H1 (cell line): Measurements from ENCODE around the gene GRK3. TPM values are rescaled to one million over a fixed set of nuclear protein-coding genes. Genes with fewer than 3 reads are reported as not detected.

Source experiments
- CTCF ChIA-PET: fragments of 300-600 bp; sonication (Branson Sonifier 250); formaldehyde crosslinking; loops from one replicate; lab custom pipeline; 2021; ENCODE audit not compliant: partially characterized antibody; lab: Charles Lee
- POLR2A ChIA-PET: fragments of 300-600 bp; sonication (Branson Sonifier 250); formaldehyde crosslinking; loops from one replicate; lab custom pipeline; 2021; ENCODE audit warnings: inconsistent platforms; ENCODE audit not compliant: partially characterized antibody; lab: Charles Lee
- DNase-seq, 2 experiments: peaks; one replicate each; pipeline versions ENCODE4 v3.0.0 to v3.0.0-alpha.2; 2010 to 2022; ENCODE audit warnings: low spot score in 2 of 2, low read depth in 1 of 2, mixed read lengths in 1 of 2
- FAIRE-seq: peaks from 2 replicates; lab custom pipeline; 2011; peaks lifted over from hg19 to GRCh38; lab: Jason Lieb, UNC
- H2AFZ ChIP-seq: 2 replicates; pipeline ENCODE4 v1.8.1; 2012; ENCODE audit warnings: low read length, inconsistent platforms
- H2AK5ac ChIP-seq: 2 replicates; pipeline ENCODE4 v1.6.1; 2013; ENCODE audit warnings: low read depth, low read length
- H2BK120ac ChIP-seq: replicated peaks from 2 replicates; pipeline ENCODE3; 2013; ENCODE audit warnings: low read depth, low read length, inconsistent platforms
- H2BK12ac ChIP-seq: 2 replicates; pipeline ENCODE4 v1.6.1; 2013; ENCODE audit warnings: low read depth, low read length
- H2BK15ac ChIP-seq: 2 replicates; pipeline ENCODE4 v1.6.1; 2013; ENCODE audit warnings: low read length
- H2BK20ac ChIP-seq: 2 replicates; pipeline ENCODE4 v1.6.1; 2013; ENCODE audit warnings: low read length
- H2BK5ac ChIP-seq: 2 replicates; pipeline ENCODE4 v1.6.1; 2013; ENCODE audit warnings: low read depth, low read length
- H3K14ac ChIP-seq: 2 replicates; pipeline ENCODE4 v1.6.1; 2013; ENCODE audit warnings: inconsistent platforms; ENCODE audit not compliant: insufficient read length
- H3K18ac ChIP-seq: 2 replicates; pipeline ENCODE4 v1.6.1; 2013; ENCODE audit warnings: low read length; ENCODE audit errors: extremely low read depth
- H3K23ac ChIP-seq: 2 replicates; pipeline ENCODE4 v1.6.1; 2013; ENCODE audit warnings: inconsistent platforms; ENCODE audit not compliant: insufficient read length
- H3K23me2 ChIP-seq: 2 replicates; pipeline ENCODE4 v1.6.1; 2013; ENCODE audit warnings: low read depth, low read length
- H3K27ac ChIP-seq: 2 replicates; pipeline ENCODE4 v1.6.1; 2011; ENCODE audit warnings: low read depth, low read length, inconsistent platforms
- H3K27me3 ChIP-seq, 4 experiments: replicated peaks in 1 of 4; 1 replicate in 1 of 4; 2 replicates in 3 of 4; pipeline versions ENCODE4 v1.6.1 to v1.8.1; 2011 to 2013; ENCODE audit warnings: low read length in 3 of 4, mild to moderate bottlenecking in 3 of 4, inconsistent platforms in 2 of 4, mixed read lengths in 2 of 4, moderate library complexity in 1 of 4; ENCODE audit not compliant: control insufficient read depth in 3 of 4, insufficient read depth in 3 of 4; ENCODE audit errors: extremely low read depth in 1 of 4
- H3K36me3 ChIP-seq, 4 experiments: 2 replicates each; pipeline versions ENCODE4 v1.6.1 to v1.8.1; 2011 to 2013; ENCODE audit warnings: mild to moderate bottlenecking in 4 of 4, low read length in 3 of 4, moderate library complexity in 2 of 4, control low read depth in 1 of 4, inconsistent platforms in 1 of 4; ENCODE audit not compliant: insufficient read depth in 4 of 4, control insufficient read depth in 2 of 4
- H3K4ac ChIP-seq: replicated peaks from 2 replicates; pipeline ENCODE3; 2013; ENCODE audit warnings: low read length, low read depth, mixed read lengths, inconsistent platforms; ENCODE audit not compliant: insufficient read length
- H3K4me1 ChIP-seq, 4 experiments: replicated peaks in 1 of 4; 1 replicate in 1 of 4; 2 replicates in 3 of 4; pipeline versions ENCODE4 v1.6.1 to v1.8.1; 2011 to 2013; ENCODE audit warnings: low read length in 3 of 4, inconsistent platforms in 2 of 4, mixed read lengths in 1 of 4; ENCODE audit not compliant: insufficient read depth in 4 of 4, control insufficient read depth in 3 of 4
- H3K4me2 ChIP-seq, 2 experiments: 2 replicates each; pipeline versions ENCODE4 v1.6.1 to v1.8.1; 2011 to 2013; ENCODE audit warnings: low read depth in 2 of 2, low read length in 2 of 2, control low read depth in 1 of 2, inconsistent platforms in 1 of 2, mild to moderate bottlenecking in 1 of 2; ENCODE audit not compliant: insufficient read depth in 1 of 2
- H3K4me3 ChIP-seq, 4 experiments: fragments of 200-600, 300-600 bp in 1 of 4; sonication (generic), shearing (Covaris generic), sonication (Bioruptor Twin) in 1 of 4; 2 replicates each; pipeline versions ENCODE4 v1.5.1 to v1.8.1; 2011 to 2016; ENCODE audit warnings: low read length in 4 of 4, low read depth in 3 of 4, control low read depth in 2 of 4, inconsistent platforms in 2 of 4, mild to moderate bottlenecking in 2 of 4, mixed read lengths in 1 of 4, moderate library complexity in 1 of 4; ENCODE audit not compliant: insufficient read depth in 2 of 4; ENCODE audit errors: extremely low read depth in 1 of 4
- H3K56ac ChIP-seq: replicated peaks from 2 replicates; pipeline ENCODE3; 2013; ENCODE audit warnings: low read depth, mild to moderate bottlenecking, mixed read lengths, low read length, inconsistent platforms; ENCODE audit not compliant: insufficient read length
- H3K79me1 ChIP-seq: 2 replicates; pipeline ENCODE4 v1.6.1; 2013; ENCODE audit warnings: low read depth, low read length, control low read depth
- H3K79me2 ChIP-seq, 2 experiments: 2 replicates each; pipeline versions ENCODE4 v1.6.1 to v1.8.1; 2012 to 2013; ENCODE audit warnings: low read length in 2 of 2, mild to moderate bottlenecking in 2 of 2, inconsistent platforms in 1 of 2; ENCODE audit not compliant: insufficient read depth in 2 of 2, control insufficient read depth in 1 of 2
- H3K9ac ChIP-seq, 4 experiments: replicated peaks in 1 of 4; 1 replicate in 1 of 4; 2 replicates in 3 of 4; pipeline versions ENCODE4 v1.6.1 to v1.8.1; 2011 to 2013; ENCODE audit warnings: low read depth in 3 of 4, low read length in 3 of 4, control low read depth in 2 of 4, mild to moderate bottlenecking in 2 of 4, moderate library complexity in 2 of 4, inconsistent platforms in 1 of 4; ENCODE audit errors: extremely low read depth in 1 of 4
- H3K9me3 ChIP-seq, 2 experiments: 2 replicates each; pipeline versions ENCODE4 v1.6.1 to v1.8.1; 2012 to 2013; ENCODE audit warnings: mild to moderate bottlenecking in 2 of 2, moderate library complexity in 2 of 2, control low read depth in 1 of 2, inconsistent platforms in 1 of 2, low read depth in 1 of 2, low read length in 1 of 2, mixed read lengths in 1 of 2; ENCODE audit not compliant: insufficient read depth in 2 of 2
- H4K20me1 ChIP-seq, 2 experiments: replicated peaks in 1 of 2; 2 replicates each; pipeline versions ENCODE3 to v1.8.1; 2011 to 2013; ENCODE audit warnings: inconsistent platforms in 2 of 2, low read length in 2 of 2, mild to moderate bottlenecking in 1 of 2; ENCODE audit not compliant: insufficient read depth in 2 of 2, control insufficient read depth in 1 of 2
- H4K5ac ChIP-seq: 2 replicates; pipeline ENCODE4 v1.6.1; 2013; ENCODE audit warnings: low read length, low read depth, mixed read lengths, inconsistent platforms; ENCODE audit not compliant: insufficient read length
- H4K8ac ChIP-seq: 2 replicates; pipeline ENCODE4 v1.8.0; 2013; ENCODE audit warnings: mild to moderate bottlenecking, moderate library complexity, low read length, inconsistent platforms; ENCODE audit not compliant: insufficient read depth; ENCODE audit errors: extremely low read depth
- H4K91ac ChIP-seq: replicated peaks from 2 replicates; pipeline ENCODE3; 2013; ENCODE audit warnings: low read length, mixed read lengths, inconsistent platforms; ENCODE audit not compliant: insufficient read length
- BCL11A ChIP-seq, 2 experiments: IDR thresholded peaks; one replicate each; pipeline ENCODE4 v1.6.1; 2011; ENCODE audit warnings: low read depth in 2 of 2, low read length in 2 of 2, mild to moderate bottlenecking in 2 of 2
- FOSL1 ChIP-seq: IDR thresholded peaks from 2 replicates; pipeline ENCODE4 v1.6.1; 2011; ENCODE audit warnings: mild to moderate bottlenecking, low read depth, low read length, moderate library complexity; ENCODE audit not compliant: insufficient read depth
- SP4 ChIP-seq: IDR thresholded peaks from 2 replicates; pipeline ENCODE4 v1.6.1; 2012; ENCODE audit warnings: low read length, inconsistent platforms
- WGBS, 2 experiments: shearing (Covaris generic) in 1 of 2; methylation state at CpG; one replicate each; pipeline versions ENCODE4 v1.1.6 to v1.1.7; 2013 to 2015; ENCODE audit warnings: low lambda C conversion rate in 2 of 2, mixed read lengths in 2 of 2, inconsistent platforms in 1 of 2, low coverage in 1 of 2, missing lambda C conversion rate in 1 of 2; ENCODE audit not compliant: insufficient replicate concordance in 2 of 2, insufficient coverage in 1 of 2, insufficient read length in 1 of 2; ENCODE audit errors: extremely low coverage in 1 of 2, missing lambda C conversion rate in 1 of 2; 5-methylcytosine and 5-hydroxymethylcytosine counted together
- polyA plus RNA-seq, 7 experiments: library from polyadenylated mRNA; depleted of rRNA in 3 of 7; stranded (reverse) in 5 of 7; unstranded in 2 of 7; fragments of >200 nt in 5 of 7; fragments of 200-250 nt in 2 of 7; gene quantifications; 1 replicate in 5 of 7; 2 replicates in 1 of 7; 4 replicates in 1 of 7; pipeline versions ENCODE4 v1.2.1 to v1.2.3, GENCODE V29; 2011 to 2013; ENCODE audit warnings: missing spikeins in 2 of 7, mixed read lengths in 2 of 7
- total RNA-seq: library from RNA; stranded (reverse); fragmentation: NEBNext Ultra II Directional; extraction: Animal tissue kit (Norgen Biotek cat#: 25700); gene quantifications from 2 replicates; pipeline ENCODE4 v1.2.1, GENCODE V29; 2021

GRK3 gene
- total and polyA plus RNA-seq, 2 of the 8 experiments (the other 6 are each of a cell fraction or from before 2014, with no cell fraction given) = 7.5 to 35.3 TPM

DNA sequence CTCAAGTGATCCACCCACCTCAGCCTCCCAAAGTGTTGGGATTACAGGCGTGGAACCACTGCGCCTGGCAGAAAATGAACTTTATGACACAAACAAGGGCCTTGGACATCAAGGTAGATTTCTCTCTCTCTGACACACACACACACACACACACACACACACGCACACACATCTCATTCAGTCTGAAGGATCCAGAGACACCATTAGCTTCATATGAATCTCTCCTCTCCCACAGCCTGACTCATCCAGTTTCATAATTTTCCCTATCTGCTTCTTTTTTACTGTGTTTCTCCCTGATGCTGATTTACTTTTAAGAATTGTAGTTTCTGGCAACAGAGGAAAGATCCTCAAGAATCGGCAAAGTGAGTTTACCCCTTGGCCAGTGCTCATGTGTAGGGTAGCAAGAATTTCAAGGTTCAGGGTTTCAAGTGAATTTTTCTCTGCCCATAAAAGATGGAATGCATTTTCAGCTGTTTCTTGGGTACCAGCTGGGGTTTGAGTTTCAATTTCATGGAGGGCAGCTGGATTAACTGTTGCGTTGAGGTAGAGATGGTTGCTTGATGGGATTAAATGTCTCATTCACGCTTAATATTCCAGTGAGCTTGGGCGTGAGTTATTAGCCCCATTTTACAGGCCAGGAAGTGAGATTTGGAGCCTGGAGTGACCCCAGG, 181.0 kb downstream of the GRK3 start:
- Histone ChIP-seq H4K8ac (no peak overlapping the region), H3K36me3 (no peaks in the 10 kb centered on the region), H3K9me3 (no peaks in the 10 kb centered on the region), H4K20me1 (no peaks in the 10 kb centered on the region), H3K4me1 (no peaks in the 10 kb centered on the region; a peak in 1 of 7 replicates), H4K5ac (no peak overlapping the region), H3K79me1 (no peaks in the 10 kb centered on the region), H3K14ac (no peak overlapping the region), H3K56ac (no peak overlapping the region), H3K27ac (no peak overlapping the region), H2AK5ac (no peak overlapping the region), H2BK5ac (no peak overlapping the region), H2BK20ac (no peak overlapping the region), H3K79me2 (no peaks in the 10 kb centered on the region), H2BK120ac (no peak overlapping the region), H3K9ac (no peak overlapping the region), H3K4me3 (no peak overlapping the region), H3K4me2 (no peak overlapping the region), H3K4ac (no peak overlapping the region), H3K27me3 (no peaks in the 10 kb centered on the region), H2BK12ac (no peak overlapping the region), H3K23me2 (no peaks in the 10 kb centered on the region), H2AFZ (no peak overlapping the region), H3K23ac (no peak overlapping the region), H3K18ac (no peak overlapping the region), H2BK15ac (no peak overlapping the region), H4K91ac (no peak overlapping the region)
- TF ChIP-seq FOSL1 (no peak), SP4 (no peak), BCL11A (IDR thresholded peaks at IDR 0.05; ENCODE audit: low read depth in 2 of 2, low read length in 2 of 2) (no peak)
- WGBS, 2 experiments = 85% methylated on average over 7 of the region's 7 CpGs; no CpG with 5 or more reads in 1 of the 2 experiments
- FAIRE-seq = no peak
- no peak for DNase-seq
- CTCF ChIA-PET = interaction anchor here (0.8 kb wide), 1 partner anchor 172 kb away, joined by 3 read pairs; no protein-coding TSS in a partner anchor
- POLR2A ChIA-PET = no interaction called here
